Ascending aorta (tissue), 2 donors: ENCODE results near the gene NARS2. TPM values are rescaled to one million over a fixed set of nuclear protein-coding genes. Genes with fewer than 3 reads are reported as not detected.

Experiments used
- DNase-seq, 2 donors: peaks; one replicate each; pipeline ENCODE4 v3.0.0-alpha.2; 2019; ENCODE audit warnings: low spot score in 2 of 2
- H3K27ac ChIP-seq, 2 donors: fragments of 200-600 bp; sonication (generic); one replicate each; pipeline ENCODE4 v1.5.1; 2016 to 2017; ENCODE audit warnings: mild to moderate bottlenecking in 1 of 2
- H3K27me3 ChIP-seq: fragments of 200-600 bp; sonication (generic); one replicate; pipeline ENCODE4 v1.5.1; 2017
- H3K36me3 ChIP-seq, 2 donors: fragments of 200-600 bp; sonication (generic); one replicate each; pipeline ENCODE4 v1.5.1; 2016
- H3K4me1 ChIP-seq, 2 donors: fragments of 200-600 bp; sonication (generic); one replicate each; pipeline ENCODE4 v1.5.1; 2016 to 2017; ENCODE audit warnings: mild to moderate bottlenecking in 1 of 2
- H3K4me3 ChIP-seq, 2 donors: fragments of 200-600 bp; sonication (generic); one replicate each; pipeline ENCODE4 v1.5.1; 2016 to 2017; ENCODE audit warnings: mild to moderate bottlenecking in 1 of 2
- H3K9me3 ChIP-seq, 2 donors: fragments of 200-600 bp; sonication (generic); one replicate each; pipeline ENCODE4 v1.5.1; 2016
- intact Hi-C: fragments of 100-400 bp; cut with DNase I; formaldehyde crosslinking; loops from one replicate; pipeline ENCODE4 v1.15.1; 2023
- total RNA-seq: library from RNA; depleted of rRNA; stranded (reverse); fragments of >200 nt; gene quantifications from one replicate; pipeline ENCODE4 v1.1.0, GENCODE V29; 2016
- TF ChIP-seq, protein P1 (sequence below), 3 experiments: fragments of 200-600 bp in 2 of 3; fragments of 450-650 bp in 1 of 3; sonication (generic) in 2 of 3; IDR thresholded peaks; one replicate each; pipeline ENCODE4 v1.5.1; 2016 to 2019; ENCODE audit warnings: antibody characterized with exemption in 3 of 3, mild to moderate bottlenecking in 1 of 3, moderate library complexity in 1 of 3

The NARS2 gene
- total RNA-seq, 1 donor from 2014 or later = 7.8 TPM

GRCh38 chr11:78390809-78391208 is 183.9 kb downstream of the NARS2 start:
- no peaks in the 10 kb centered on the region for H3K36me3 ChIP-seq
- no peaks in the 10 kb centered on the region for H3K9me3 ChIP-seq
- no peak overlapping the region for H3K27ac ChIP-seq
- TF ChIP-seq, protein P1, sequence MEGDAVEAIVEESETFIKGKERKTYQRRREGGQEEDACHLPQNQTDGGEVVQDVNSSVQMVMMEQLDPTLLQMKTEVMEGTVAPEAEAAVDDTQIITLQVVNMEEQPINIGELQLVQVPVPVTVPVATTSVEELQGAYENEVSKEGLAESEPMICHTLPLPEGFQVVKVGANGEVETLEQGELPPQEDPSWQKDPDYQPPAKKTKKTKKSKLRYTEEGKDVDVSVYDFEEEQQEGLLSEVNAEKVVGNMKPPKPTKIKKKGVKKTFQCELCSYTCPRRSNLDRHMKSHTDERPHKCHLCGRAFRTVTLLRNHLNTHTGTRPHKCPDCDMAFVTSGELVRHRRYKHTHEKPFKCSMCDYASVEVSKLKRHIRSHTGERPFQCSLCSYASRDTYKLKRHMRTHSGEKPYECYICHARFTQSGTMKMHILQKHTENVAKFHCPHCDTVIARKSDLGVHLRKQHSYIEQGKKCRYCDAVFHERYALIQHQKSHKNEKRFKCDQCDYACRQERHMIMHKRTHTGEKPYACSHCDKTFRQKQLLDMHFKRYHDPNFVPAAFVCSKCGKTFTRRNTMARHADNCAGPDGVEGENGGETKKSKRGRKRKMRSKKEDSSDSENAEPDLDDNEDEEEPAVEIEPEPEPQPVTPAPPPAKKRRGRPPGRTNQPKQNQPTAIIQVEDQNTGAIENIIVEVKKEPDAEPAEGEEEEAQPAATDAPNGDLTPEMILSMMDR (IDR thresholded peaks at IDR 0.05) = no peak
- intact Hi-C loops = no loop called here
- H3K4me1 ChIP-seq = peaks cover 0 to 7% of the 10 kb centered on the region in 2 donors
- H3K4me3 ChIP-seq = no peak overlapping the region
- no peaks in the 10 kb centered on the region for H3K27me3 ChIP-seq
- no peak for DNase-seq

DNA sequence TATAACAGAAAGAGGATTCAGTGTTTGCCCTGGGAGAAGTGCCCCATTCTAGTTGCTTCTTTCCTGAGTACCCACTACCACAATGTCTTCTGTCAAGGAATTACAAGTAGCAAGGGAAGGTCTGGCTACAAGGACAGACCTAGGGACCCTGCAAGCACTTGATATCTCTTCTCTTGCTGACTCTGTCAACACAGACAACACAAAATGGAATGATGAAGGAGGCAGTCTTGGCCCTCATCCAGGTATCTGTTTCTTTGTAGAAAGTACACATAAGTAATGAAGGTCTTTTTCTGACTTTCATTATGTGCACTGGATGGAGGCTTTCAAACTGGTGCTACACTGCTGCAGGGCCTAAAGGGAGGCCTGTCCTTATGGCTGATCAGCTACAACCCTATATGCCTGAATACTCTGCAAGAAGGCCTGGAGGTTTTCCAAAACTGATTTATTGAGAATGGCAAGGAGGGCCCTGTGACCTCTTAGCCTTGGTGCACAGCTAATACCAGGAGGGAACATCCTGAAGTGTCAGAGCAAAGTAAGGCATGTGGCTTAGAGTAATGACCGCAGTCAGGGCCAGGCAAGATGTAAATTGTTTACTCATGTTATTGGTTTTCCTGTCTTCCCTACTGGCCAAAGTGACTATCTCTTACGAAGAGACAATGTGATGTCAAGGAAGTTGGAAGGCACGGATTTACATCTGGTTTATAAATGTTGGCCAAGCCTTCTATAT is 188.3 kb downstream of the NARS2 start:
- Histone ChIP-seq H3K36me3 (peaks cover 0 to 7% of the 10 kb centered on the region in 2 donors), H3K27me3 (no peaks in the 10 kb centered on the region), H3K4me1 (no peaks in the 10 kb centered on the region), H3K4me3 (no peak overlapping the region), H3K27ac (no peak overlapping the region), H3K9me3 (peaks cover 0 to 4% of the 10 kb centered on the region in 2 donors)
- TF ChIP-seq, protein P1 (IDR thresholded peaks at IDR 0.05) = no peak
- DNase-seq = no peak
- intact Hi-C loops = no loop called here

Other genes starting within 250 kb of the NARS2 start
- gene GAB2, start 157.0 kb downstream of the NARS2 start, total RNA-seq = 21.6 TPM